LoVo (cell line): ENCODE results near the gene PFKM.
A peak's percentile ranks its signal among the peaks of the same experiment; 100 is the strongest.

ENCODE experiments used
- DNase-seq: peaks from one replicate; pipeline ENCODE4 v3.0.0-alpha.2; 2016; ENCODE audit warnings: low spot score

Gene PFKM

DNA sequence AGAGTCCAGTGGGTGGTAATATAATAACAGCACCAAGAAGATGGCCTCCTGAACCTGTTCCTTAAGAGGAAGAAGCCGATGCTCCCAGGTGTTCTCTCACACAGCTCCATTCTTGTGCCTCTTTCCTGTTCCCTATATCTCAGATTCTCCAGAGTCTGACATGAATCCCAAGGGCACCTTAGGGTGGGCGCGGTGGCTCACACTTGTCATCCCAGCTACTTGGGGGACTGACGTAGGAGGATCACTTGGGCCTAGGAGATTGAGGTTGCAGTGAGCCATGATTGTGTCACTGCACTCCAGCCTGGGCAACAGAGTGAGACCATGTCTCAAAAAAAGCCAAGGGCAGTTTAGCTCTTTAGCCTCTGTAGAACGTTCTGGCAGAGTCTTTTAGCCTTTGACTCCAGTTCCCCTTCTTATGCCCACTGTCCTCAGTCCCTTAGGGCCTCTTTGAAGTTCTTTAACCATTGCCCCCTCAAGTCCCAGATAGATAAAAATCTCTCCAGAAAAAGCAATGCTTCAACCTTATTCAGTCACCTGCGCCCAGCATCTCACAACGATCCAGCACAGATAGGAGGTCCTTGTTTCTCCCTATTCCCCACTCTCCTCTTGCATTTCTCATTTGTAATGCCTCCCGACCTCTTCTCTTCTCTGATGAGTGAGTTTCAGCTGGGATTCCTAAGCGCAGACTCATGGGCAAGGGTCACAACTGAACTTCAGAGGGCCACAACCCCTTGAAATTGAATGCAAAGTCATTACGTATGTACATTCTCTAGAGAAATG lies 68.9 kb downstream of the PFKM start:
- no peak for DNase-seq

DNA sequence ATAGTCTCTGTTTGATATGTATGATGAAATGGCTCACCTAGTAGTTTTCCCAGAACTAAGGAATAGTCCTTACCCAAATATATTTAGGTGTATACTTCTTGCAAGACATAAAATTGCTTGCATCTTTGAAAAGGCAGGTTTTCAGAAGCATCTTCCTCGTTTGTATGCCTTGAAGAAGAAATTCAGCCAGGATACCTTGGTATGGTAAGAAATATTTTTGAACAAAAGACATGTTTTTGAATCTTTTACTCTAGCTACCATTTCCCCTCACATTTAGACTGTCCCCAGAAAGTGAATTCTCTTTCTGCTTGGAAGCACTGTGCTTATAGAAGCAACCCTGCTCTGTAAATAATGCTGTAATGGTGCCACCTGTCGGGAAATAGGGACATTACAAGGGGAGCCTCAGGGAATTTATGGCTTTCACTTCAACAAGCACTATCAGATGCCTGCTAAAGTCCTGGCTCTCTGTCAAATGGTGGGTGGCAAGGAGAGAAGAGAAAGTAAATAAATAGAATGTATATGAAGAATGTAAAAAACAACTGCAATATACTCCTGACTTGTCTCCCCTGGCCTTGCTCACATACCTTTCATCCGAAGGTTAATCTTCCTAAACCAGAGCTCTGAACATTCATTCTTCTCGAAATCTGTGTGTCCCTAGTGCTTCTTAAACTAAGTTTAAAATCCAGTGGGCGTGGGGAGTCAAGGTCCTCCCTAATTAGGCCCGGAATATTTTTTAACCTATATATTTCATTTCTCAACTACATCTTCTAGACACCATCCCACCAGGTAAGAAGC lies 70.4 kb downstream of the PFKM start:
- peak; percentile 77 for DNase-seq

DNA sequence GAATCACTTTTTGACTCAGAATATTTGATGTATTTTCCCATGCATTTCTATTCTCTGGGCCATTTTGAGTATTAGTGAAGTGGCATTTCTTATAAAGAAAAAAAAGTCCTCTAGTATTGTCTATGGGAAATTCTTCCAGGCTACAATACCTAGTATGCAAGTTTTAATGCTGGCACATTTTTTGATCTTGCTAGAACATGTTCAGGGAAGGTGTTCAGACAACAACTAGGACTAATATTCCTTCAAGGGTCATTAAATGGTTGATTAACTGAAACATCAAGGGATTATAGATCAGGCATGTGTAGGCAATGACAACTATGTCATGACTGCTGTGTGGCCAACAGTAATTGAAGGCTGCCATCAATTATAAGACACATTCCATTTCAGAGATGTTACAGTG lies 71.9 kb downstream of the PFKM start:
- DNase-seq = no peak

DNA sequence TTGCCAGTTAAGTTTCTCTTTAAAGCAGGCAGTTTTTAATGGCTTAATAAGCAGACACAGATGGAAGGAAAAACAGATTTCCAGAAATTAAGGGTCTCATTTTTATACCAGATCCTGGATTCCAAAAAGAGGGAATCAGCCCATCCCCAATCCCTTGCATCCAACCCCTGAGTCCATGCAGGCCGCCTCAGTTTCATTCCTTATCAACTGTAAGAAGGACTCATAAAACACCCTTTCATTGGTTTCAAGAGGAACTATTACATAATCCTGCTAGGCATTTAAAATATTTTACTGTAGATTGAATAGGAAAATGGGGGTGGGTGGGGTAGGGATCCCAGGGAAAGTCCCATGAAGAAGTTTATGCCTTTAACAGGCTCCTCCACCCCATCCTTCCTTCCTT lies 73.7 kb downstream of the PFKM start:
- DNase-seq = no peak

DNA sequence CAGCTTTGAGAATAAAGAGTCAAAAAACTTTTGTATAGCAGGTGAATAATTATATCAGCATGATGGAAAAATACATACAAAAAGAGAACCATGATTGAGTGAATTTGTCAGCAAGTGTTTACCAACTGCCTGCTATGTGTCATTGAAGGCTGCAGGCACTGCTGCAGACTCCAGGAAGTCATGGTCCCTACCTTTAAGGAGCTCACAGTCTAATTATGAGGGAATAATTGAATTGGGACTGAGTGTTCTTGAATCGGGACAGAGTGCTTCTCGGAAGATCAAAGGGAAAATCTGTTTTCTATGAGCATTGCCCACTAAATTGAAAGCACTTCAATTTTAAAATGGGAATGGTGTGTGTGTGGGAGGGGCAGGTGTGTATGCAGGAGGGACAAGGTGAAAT lies 74.5 kb downstream of the PFKM start:
- no peak for DNase-seq

DNA sequence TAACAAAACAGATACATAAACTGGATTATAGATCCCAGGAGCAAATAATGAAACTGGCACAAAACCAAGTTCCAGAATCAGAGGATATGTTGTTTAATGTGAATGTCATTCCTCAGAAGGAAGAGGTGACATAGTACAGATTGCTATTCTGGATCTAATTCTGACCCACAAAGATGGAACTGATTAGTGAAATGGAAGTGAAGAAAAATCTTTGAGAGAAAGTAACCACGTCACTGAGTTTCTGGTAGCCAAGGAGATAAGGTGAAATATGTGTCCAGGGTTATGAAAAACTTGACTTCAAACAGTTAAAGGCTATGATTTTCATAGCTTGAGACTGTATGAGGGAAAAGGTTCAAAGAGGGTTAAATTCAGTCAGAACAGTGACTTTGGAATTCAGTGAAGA lies 75.6 kb downstream of the PFKM start:
- no peak for DNase-seq
